SK-N-SH (cell line): Measurements from ENCODE around the gene CHCHD3. TPM values are rescaled to one million over a fixed set of nuclear protein-coding genes. Genes with fewer than 3 reads are reported as not detected.

Experiments used
- CTCF ChIA-PET: fragments of 300-600, 350-600 bp; formaldehyde crosslinking; extraction: SDS; loops from one replicate; lab custom pipeline; 2021; lab: Yijun Ruan, JAX
- POLR2A ChIA-PET: fragments of 350-600 bp; sonication (Branson Sonifier 250); formaldehyde crosslinking; extraction: SDS; loops from one replicate; lab custom pipeline; 2020; ENCODE audit warnings: antibody characterized with exemption, inconsistent platforms; lab: Yijun Ruan, JAX
- DNase-seq: peaks from one replicate; pipeline ENCODE4 v3.0.0; 2012
- H2AFZ ChIP-seq: fragments of 200-600 bp; sonication (generic); 2 replicates; pipeline ENCODE4 v1.8.1; 2016; ENCODE audit warnings: antibody characterized with exemption, mild to moderate bottlenecking, low read depth
- H3F3A ChIP-seq: fragments of 200-600 bp; sonication (generic); replicated peaks from 2 replicates; pipeline ENCODE3; 2016; ENCODE audit warnings: antibody characterized with exemption, mild to moderate bottlenecking; ENCODE audit not compliant: insufficient read depth
- H3K27ac ChIP-seq, 2 experiments: fragments of 200-500 bp in 1 of 2; fragments of 200-600 bp in 1 of 2; sonication (Bioruptor generic) in 1 of 2; sonication (generic), shearing (Covaris generic) in 1 of 2; 2 replicates each; pipeline versions ENCODE4 v1.5.1 to v1.6.1; 2014 to 2016; ENCODE audit warnings: low read depth in 2 of 2, inconsistent platforms in 1 of 2, low read length in 1 of 2, mild to moderate bottlenecking in 1 of 2, mixed read lengths in 1 of 2
- H3K27me3 ChIP-seq: fragments of 200-600 bp; sonication (generic), shearing (Covaris generic); 2 replicates; pipeline ENCODE4 v1.6.1; 2016; ENCODE audit warnings: mixed run types; ENCODE audit not compliant: insufficient read depth
- H3K36me3 ChIP-seq, 2 experiments: fragments of 200-500 bp in 1 of 2; fragments of 200-600 bp in 1 of 2; sonication (Bioruptor generic) in 1 of 2; sonication (generic) in 1 of 2; replicated peaks in 1 of 2; 2 replicates each; pipeline versions ENCODE3 to v1.5.1; 2014 to 2016; ENCODE audit warnings: low read length in 1 of 2, mild to moderate bottlenecking in 1 of 2; ENCODE audit not compliant: insufficient read depth in 2 of 2, control insufficient read depth in 1 of 2
- H3K4me1 ChIP-seq, 2 experiments: fragments of 200-500 bp in 1 of 2; fragments of 200-600 bp in 1 of 2; sonication (Bioruptor generic) in 1 of 2; sonication (generic), shearing (Covaris generic) in 1 of 2; 2 replicates each; pipeline versions ENCODE4 v1.5.1 to v1.6.1; 2014 to 2016; ENCODE audit warnings: low read depth in 1 of 2, low read length in 1 of 2, mixed run types in 1 of 2; ENCODE audit not compliant: insufficient read depth in 2 of 2, control insufficient read depth in 1 of 2
- H3K4me2 ChIP-seq: fragments of 200-600 bp; sonication (generic), shearing (Covaris generic); 2 replicates; pipeline ENCODE4 v1.6.1; 2017; ENCODE audit warnings: mixed run types
- H3K4me3 ChIP-seq, 2 experiments: fragments of 200-500 bp in 1 of 2; fragments of 200-600 bp in 1 of 2; sonication (Bioruptor generic) in 1 of 2; sonication (generic), shearing (Covaris generic) in 1 of 2; 2 replicates each; pipeline versions ENCODE4 v1.5.1 to v1.8.1; 2014 to 2016; ENCODE audit warnings: low read depth in 2 of 2, inconsistent platforms in 1 of 2, low read length in 1 of 2, mild to moderate bottlenecking in 1 of 2, mixed read lengths in 1 of 2, moderate library complexity in 1 of 2
- H3K79me2 ChIP-seq: fragments of 200-600 bp; sonication (generic); 2 replicates; pipeline ENCODE4 v1.8.1; 2017; ENCODE audit warnings: mild to moderate bottlenecking; ENCODE audit not compliant: insufficient read depth
- H3K9ac ChIP-seq: fragments of 200-600 bp; sonication (generic); 2 replicates; pipeline ENCODE4 v1.6.1; 2017; ENCODE audit warnings: mixed run types
- H3K9me2 ChIP-seq: fragments of 200-600 bp; sonication (generic); 2 replicates; pipeline ENCODE4 v1.6.1; 2017; ENCODE audit warnings: mixed run types
- H3K9me3 ChIP-seq: fragments of 200-600 bp; sonication (generic); 2 replicates; pipeline ENCODE4 v1.6.1; 2017; ENCODE audit warnings: mixed run types, mild to moderate bottlenecking, moderate library complexity
- H4K20me1 ChIP-seq: fragments of 200-600 bp; sonication (generic); 2 replicates; pipeline ENCODE4 v1.6.1; 2017; ENCODE audit warnings: mild to moderate bottlenecking, mixed run types; ENCODE audit not compliant: insufficient read depth
- ELF1 ChIP-seq: IDR thresholded peaks from 2 replicates; pipeline ENCODE4 v1.4.0; 2012
- GABPA ChIP-seq: IDR thresholded peaks from 2 replicates; pipeline ENCODE4 v1.4.0; 2012; ENCODE audit warnings: low read depth, mild to moderate bottlenecking
- GATA2 ChIP-seq: sonication (generic); formaldehyde crosslinking; IDR thresholded peaks from 2 replicates; pipeline ENCODE4 v1.5.0; 2020; ENCODE audit warnings: mild to moderate bottlenecking, missing genetic modification reagents
- NFIC ChIP-seq: IDR thresholded peaks from 2 replicates; pipeline ENCODE4 v1.4.0; 2012; ENCODE audit warnings: borderline replicate concordance
- RCOR1 ChIP-seq: fragments of 150-350 bp; IDR thresholded peaks from 2 replicates; pipeline ENCODE4 v1.6.1; 2017; ENCODE audit warnings: antibody characterized with exemption, low read length
- RFX5 ChIP-seq: IDR thresholded peaks from 2 replicates; pipeline ENCODE4 v1.6.1; 2012; ENCODE audit warnings: mild to moderate bottlenecking, improper control_type of control experiment, low read length
- TCF12 ChIP-seq: IDR thresholded peaks from 2 replicates; pipeline ENCODE4 v1.4.0; 2012
- TEAD4 ChIP-seq: IDR thresholded peaks from 2 replicates; pipeline ENCODE4 v1.4.0; 2012; ENCODE audit warnings: mild to moderate bottlenecking, borderline replicate concordance; ENCODE audit not compliant: insufficient read depth
- USF1 ChIP-seq: IDR thresholded peaks from 2 replicates; pipeline ENCODE4 v1.4.0; 2012; ENCODE audit warnings: low read depth, borderline replicate concordance
- ZBTB33 ChIP-seq: IDR thresholded peaks from 2 replicates; pipeline ENCODE4 v1.4.0; 2012; ENCODE audit warnings: low read depth, borderline replicate concordance
- WGBS: methylation state at CpG from one replicate; pipeline ENCODE4 v1.1.6; 2017; ENCODE audit warnings: low lambda C conversion rate; 5-methylcytosine and 5-hydroxymethylcytosine counted together
- polyA plus RNA-seq, 3 experiments: library from polyadenylated mRNA; depleted of rRNA; stranded (reverse); fragments of >200 nt; gene quantifications; 2 replicates each; pipeline ENCODE4 v1.2.3, GENCODE V29; 2012
- TF ChIP-seq, protein P1 (sequence below): fragments of 150-350 bp; IDR thresholded peaks from 2 replicates; pipeline ENCODE4 v1.6.1; 2017; ENCODE audit warnings: antibody characterized with exemption, low read length, low read depth, borderline replicate concordance

CHCHD3 gene
- polyA plus RNA-seq, 1 of the 3 experiments (the other 2 are of a cell fraction) = 97.1 TPM

DNA sequence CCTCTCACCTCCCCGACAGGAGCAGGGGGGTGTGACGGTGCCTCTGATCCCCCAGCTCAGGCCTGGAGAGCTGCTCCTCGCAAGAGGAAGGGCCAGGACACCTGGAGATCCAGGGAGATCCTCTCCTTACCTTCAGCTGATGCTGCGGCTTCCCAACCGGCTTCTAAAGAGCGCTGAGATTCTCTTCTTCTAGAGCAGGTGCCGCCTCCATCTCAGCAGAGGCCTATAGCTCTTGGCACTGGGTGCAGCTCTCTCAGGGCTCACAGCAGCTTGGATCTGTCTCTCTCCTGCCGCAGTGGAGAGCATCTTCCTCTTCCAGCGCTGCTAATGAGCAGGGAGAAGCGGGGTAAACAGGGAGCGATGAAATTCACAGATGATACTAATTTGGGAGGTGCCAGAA lies 316.0 kb downstream of the CHCHD3 start:
- H3K4me3 ChIP-seq = no peak overlapping the region
- H3K79me2 ChIP-seq = no peaks in the 10 kb centered on the region
- H3K27me3 ChIP-seq = no peaks in the 10 kb centered on the region; the same call in 1 of the 2 replicates
- 0 out of 2 replicates have a peak, but pooled peaks cover 10% of the 10 kb centered on the region for H3K9me3 ChIP-seq
- no peak overlapping the region for H3K4me2 ChIP-seq
- no peak overlapping the region for H3K9ac ChIP-seq
- no peak overlapping the region for H3K27ac ChIP-seq
- no peak for TF ChIP-seq NFIC
- no peak for TF ChIP-seq USF1
- no peak for TF ChIP-seq ZBTB33
- TF ChIP-seq GATA2 (CRISPR knock-in tag) = no peak
- TF ChIP-seq RCOR1 = no peak
- no peak for TF ChIP-seq TEAD4
- TF ChIP-seq, protein P1, sequence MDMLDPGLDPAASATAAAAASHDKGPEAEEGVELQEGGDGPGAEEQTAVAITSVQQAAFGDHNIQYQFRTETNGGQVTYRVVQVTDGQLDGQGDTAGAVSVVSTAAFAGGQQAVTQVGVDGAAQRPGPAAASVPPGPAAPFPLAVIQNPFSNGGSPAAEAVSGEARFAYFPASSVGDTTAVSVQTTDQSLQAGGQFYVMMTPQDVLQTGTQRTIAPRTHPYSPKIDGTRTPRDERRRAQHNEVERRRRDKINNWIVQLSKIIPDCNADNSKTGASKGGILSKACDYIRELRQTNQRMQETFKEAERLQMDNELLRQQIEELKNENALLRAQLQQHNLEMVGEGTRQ = no peak
- TF ChIP-seq TCF12 = no peak
- TF ChIP-seq RFX5 = no peak
- no peak for TF ChIP-seq GABPA
- ChIA-PET POLR2A (interaction anchor here (0.6 kb wide), 1 partner anchor 16 kb away, joined by 3 read pairs; no protein-coding TSS in a partner anchor), CTCF (interaction anchor here (0.6 to 1.3 kb wide), 3 partner anchors 11 to 22 kb away, joined by 3 to 4 read pairs (median 4); no protein-coding TSS in a partner anchor)
- no peaks in the 10 kb centered on the region for H3K36me3 ChIP-seq
- 71% methylated on average over 11 of the region's 11 CpGs for WGBS
- H4K20me1 ChIP-seq = no peaks in the 10 kb centered on the region
- no peak overlapping the region for H2AFZ ChIP-seq
- DNase-seq = no peak
- no peaks in the 10 kb centered on the region for H3K4me1 ChIP-seq
- H3K9me2 ChIP-seq = no peaks in the 10 kb centered on the region
- H3F3A ChIP-seq = no peaks in the 10 kb centered on the region

DNA sequence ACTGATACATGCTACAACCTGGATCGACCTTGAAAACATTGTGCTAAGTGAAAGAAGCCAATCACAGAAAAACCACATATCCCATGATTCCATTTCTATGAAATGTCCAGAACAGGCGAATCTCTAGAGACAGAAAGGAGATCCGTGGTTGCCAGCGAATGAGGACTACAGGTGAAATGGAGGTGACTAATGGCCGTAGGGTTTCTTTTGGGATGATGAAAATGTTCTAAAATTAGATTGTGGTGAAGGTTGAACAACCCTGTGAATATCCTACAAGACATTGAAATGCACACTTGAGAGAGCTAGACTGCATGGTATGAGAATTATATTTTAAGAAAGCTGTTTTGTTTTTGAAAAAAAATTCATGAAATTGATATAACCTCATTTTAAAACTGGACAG lies 317.1 kb downstream of the CHCHD3 start:
- CTCF ChIA-PET = interaction anchor here (0.6 to 1.3 kb wide), 3 partner anchors 8 to 322 kb away, joined by 4 read pairs; no protein-coding TSS in a partner anchor
- H3K9ac ChIP-seq = no peak overlapping the region
- TF ChIP-seq ELF1 = no peak
- 79% methylated on average over 5 of the region's 5 CpGs for WGBS
- H3K4me1 ChIP-seq = no peaks in the 10 kb centered on the region
- no peak overlapping the region for H3K4me2 ChIP-seq
- H3K36me3 ChIP-seq = no peaks in the 10 kb centered on the region
- no peaks in the 10 kb centered on the region for H3K9me2 ChIP-seq
- no peak overlapping the region for H2AFZ ChIP-seq
- H3K4me3 ChIP-seq = no peak overlapping the region
- DNase-seq = no peak
- H3F3A ChIP-seq = no peaks in the 10 kb centered on the region
- H3K27ac ChIP-seq = no peak overlapping the region
- POLR2A ChIA-PET = no interaction called here
- H3K9me3 ChIP-seq = 0 out of 2 replicates have a peak, but pooled peaks cover 10% of the 10 kb centered on the region
- no peaks in the 10 kb centered on the region; the same call in 1 of the 2 replicates for H3K27me3 ChIP-seq
- no peaks in the 10 kb centered on the region for H4K20me1 ChIP-seq
- H3K79me2 ChIP-seq = no peaks in the 10 kb centered on the region
